SH-SY5Y (cell line): ENCODE data around the gene CARD11.

Source experiments
- GATA2 ChIP-seq: IDR thresholded peaks from 2 replicates; pipeline ENCODE4 v1.6.1; 2011; ENCODE audit warnings: mild to moderate bottlenecking, low read depth, low read length
- GATA3 ChIP-seq: IDR thresholded peaks from 2 replicates; pipeline ENCODE4 v1.6.1; 2011; ENCODE audit warnings: low read depth, mild to moderate bottlenecking, low read length, moderate library complexity

- TF ChIP-seq GATA2 (no peak), GATA3 (no peak)
Measured at GRCh38 chr7:2923886-2924574, 119.6 kb downstream of the CARD11 start.
